CD4-positive, alpha-beta T cell (primary cell): ENCODE measurements around the gene ALDH2. TPM values are rescaled to one million over a fixed set of nuclear protein-coding genes. Genes with fewer than 3 reads are reported as not detected.
"Not testable (repeated sequence)": the region's sequence is repeated elsewhere in the genome, so short reads cannot be mapped to it uniquely, and the experiment has no call there.

Source experiments
- ATAC-seq: fragments of 200-7000 bp; cut with Tn5 transposase; one replicate; pipeline ENCODE4 v1.10.0; 2022; ENCODE audit warnings: mild to moderate bottlenecking; ENCODE audit not compliant: poor library complexity
- CTCF ChIA-PET: fragments of 350-600 bp; sonication (Branson Sonifier 250); formaldehyde crosslinking; loops from one replicate; lab custom pipeline; 2021; ENCODE audit warnings: antibody characterized with exemption, inconsistent platforms; lab: Charles Lee
- POLR2A ChIA-PET: fragments of 350-600 bp; sonication (Branson Sonifier 250); formaldehyde crosslinking; loops from one replicate; lab custom pipeline; 2021; ENCODE audit warnings: antibody characterized with exemption, inconsistent platforms; lab: Charles Lee
- DNase-seq, 14 experiments: peaks; one replicate each; pipeline ENCODE4 v3.0.0-alpha.2; 2013 to 2020; ENCODE audit warnings: mixed read lengths in 2 of 14
- H3K27ac ChIP-seq, 2 donors: one replicate each; pipeline versions ENCODE4 v1.5.1 to v1.7.0; 2013; ENCODE audit warnings: low read length in 2 of 2, low read depth in 1 of 2, mild to moderate bottlenecking in 1 of 2
- H3K27me3 ChIP-seq, 2 experiments: 1 replicate in 1 of 2; 2 replicates in 1 of 2; pipeline versions ENCODE4 v1.6.1 to v1.7.0; 2013; ENCODE audit warnings: low read length in 2 of 2, control low read depth in 1 of 2, mild to moderate bottlenecking in 1 of 2, moderate library complexity in 1 of 2; ENCODE audit not compliant: insufficient read depth in 2 of 2, control insufficient read depth in 1 of 2
- H3K36me3 ChIP-seq: one replicate; pipeline ENCODE4 v1.6.1; 2013; ENCODE audit warnings: low read length, control low read depth; ENCODE audit not compliant: insufficient read depth
- H3K4me1 ChIP-seq: one replicate; pipeline ENCODE4 v1.6.1; 2013; ENCODE audit warnings: low read length, control low read depth; ENCODE audit not compliant: insufficient read depth
- H3K4me3 ChIP-seq: one replicate; pipeline ENCODE4 v1.5.1; 2013; ENCODE audit warnings: mild to moderate bottlenecking, low read length, moderate library complexity
- H3K9me3 ChIP-seq, 2 experiments: 1 replicate in 1 of 2; 2 replicates in 1 of 2; pipeline versions ENCODE4 v1.6.1 to v1.7.0; 2013; ENCODE audit warnings: low read length in 2 of 2, mild to moderate bottlenecking in 2 of 2, control low read depth in 1 of 2, moderate library complexity in 1 of 2; ENCODE audit not compliant: control insufficient read depth in 1 of 2, insufficient read depth in 1 of 2
- H3K27ac Mint-ChIP-seq: one replicate; pipeline ENCODE4 v1.8.0; 2020; ENCODE audit warnings: mixed read lengths
- H3K27me3 Mint-ChIP-seq: one replicate; pipeline ENCODE4 v1.8.0; 2021; ENCODE audit warnings: mixed read lengths
- H3K36me3 Mint-ChIP-seq: one replicate; pipeline ENCODE4 v1.8.0; 2021; ENCODE audit warnings: low read depth, mixed read lengths
- H3K4me1 Mint-ChIP-seq: one replicate; pipeline ENCODE4 v1.8.0; 2021; ENCODE audit warnings: low read depth, mixed read lengths
- H3K4me3 Mint-ChIP-seq: one replicate; pipeline ENCODE4 v1.8.0; 2020; ENCODE audit warnings: mild to moderate bottlenecking, mixed read lengths
- H3K9me3 Mint-ChIP-seq: one replicate; pipeline ENCODE4 v1.8.0; 2020; ENCODE audit warnings: mixed read lengths
- CTCF ChIP-seq: fragments of 200-600 bp; IDR thresholded peaks from one replicate; pipeline ENCODE4 v1.8.0; 2022; ENCODE audit warnings: antibody characterized with exemption, mild to moderate bottlenecking
- intact Hi-C, 2 experiments: fragments of 100-400 bp; cut with DNase I in 1 of 2; cut with micrococcal nuclease in 1 of 2; formaldehyde crosslinking; loops; one replicate each; pipeline versions ENCODE4 v1.15.1 to v1.9.0; 2023 to 2025; cut with DNase I, micrococcal nuclease
- total RNA-seq, 174 experiments: library from RNA in 2 of 174; stranded (reverse) in 2 of 174; gene quantifications; one replicate each; pipeline ENCODE4 v1.2.3 and lab custom pipeline; 2021 to 2026

Gene ALDH2
- total RNA-seq, 2 experiments from 2014 or later = 2.0 to 2.1 TPM

GRCh38 chr12:111822886-111823285 lies 56.2 kb downstream of the ALDH2 start:
- H3K9me3 Mint-ChIP-seq = no peaks in the 10 kb centered on the region
- ATAC-seq = no peak
- DNase-seq = no peak
- Histone ChIP-seq H3K9me3 (no peaks in the 10 kb centered on the region), H3K27me3 (no peaks in the 10 kb centered on the region), H3K4me1 (no peaks in the 10 kb centered on the region), H3K4me3 (no peak overlapping the region), H3K27ac (no peak overlapping the region), H3K36me3 (no peaks in the 10 kb centered on the region)
- ChIA-PET POLR2A (no interaction called here), CTCF (no interaction called here)
- TF ChIP-seq CTCF = no peak
- intact Hi-C loops = no loop called here
- H3K4me3 Mint-ChIP-seq = no peak overlapping the region
- H3K36me3 Mint-ChIP-seq = no peaks in the 10 kb centered on the region
- H3K4me1 Mint-ChIP-seq = no peaks in the 10 kb centered on the region
- H3K27ac Mint-ChIP-seq = no peak overlapping the region
- H3K27me3 Mint-ChIP-seq = peaks cover 20% of the 10 kb centered on the region

DNA sequence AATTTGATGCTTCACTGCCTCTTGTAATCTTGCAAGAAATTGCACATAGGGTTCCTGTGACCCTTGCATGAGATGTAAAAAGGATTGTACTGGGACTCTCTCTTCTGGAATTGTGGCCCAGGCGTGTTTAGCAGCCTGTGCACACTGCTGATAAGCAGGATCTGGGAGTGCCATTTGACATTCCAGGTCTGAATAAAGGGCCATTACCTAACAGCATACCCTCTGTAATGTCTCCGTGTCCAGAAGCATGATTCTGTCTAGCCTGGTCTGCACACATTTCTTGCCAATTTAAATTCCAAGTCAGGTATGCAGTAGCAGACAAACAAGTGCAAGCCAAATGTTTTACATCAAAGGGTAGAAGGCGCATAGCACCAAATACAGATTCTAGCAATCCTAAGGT lies 57.2 kb downstream of the ALDH2 start:
- no peak for TF ChIP-seq CTCF
- Histone ChIP-seq H3K27me3 (no peaks in the 10 kb centered on the region), H3K9me3 (no peaks in the 10 kb centered on the region), H3K4me3 (no peak overlapping the region), H3K4me1 (no peaks in the 10 kb centered on the region), H3K27ac (no peak overlapping the region), H3K36me3 (no peaks in the 10 kb centered on the region)
- ChIA-PET CTCF (no interaction called here), POLR2A (no interaction called here)
- Mint-ChIP-seq H3K9me3 (no peaks in the 10 kb centered on the region), H3K36me3 (no peaks in the 10 kb centered on the region), H3K27me3 (peaks cover 20% of the 10 kb centered on the region), H3K4me3 (no peak overlapping the region), H3K27ac (no peak overlapping the region), H3K4me1 (no peaks in the 10 kb centered on the region)
- intact Hi-C loops = loop anchor here in 1 of 2 experiments (2.0 kb wide), 1 partner anchor 563 kb away; no protein-coding TSS in a partner anchor
- DNase-seq = no peak
- no peak for ATAC-seq

GRCh38 chr12:111824312-111824711 lies 57.6 kb downstream of the ALDH2 start:
- H3K36me3 ChIP-seq, H3K9me3 ChIP-seq, POLR2A ChIA-PET, H3K27ac Mint-ChIP-seq, H3K36me3 Mint-ChIP-seq, CTCF ChIA-PET, H3K4me1 ChIP-seq, H3K27me3 ChIP-seq, H3K4me3 Mint-ChIP-seq, H3K9me3 Mint-ChIP-seq, H3K4me3 ChIP-seq, ATAC-seq, H3K27ac ChIP-seq, H3K4me1 Mint-ChIP-seq: not testable (repeated sequence)
- peak; percentile 37 for TF ChIP-seq CTCF
- intact Hi-C loops = loop anchor here in 1 of 2 experiments (2.0 kb wide), 1 partner anchor 562 kb away; no protein-coding TSS in a partner anchor
- DNase-seq = peak in 4 of 14 experiments; percentile 5 to 39 (median 28)
- peaks cover 20% of the 10 kb centered on the region for H3K27me3 Mint-ChIP-seq
